HG03565 (cell line): ENCODE data around the gene PSMA1.
"Not testable (repeated sequence)": the region's sequence is repeated elsewhere in the genome, so short reads cannot be mapped to it uniquely, and the experiment has no call there.

Experiments used
- ATAC-seq: cut with Tn5 transposase; IDR thresholded peaks from one replicate; pipeline ENCODE4 v1.9.1; 2021; ENCODE audit warnings: mild to moderate bottlenecking, moderate library complexity; ENCODE audit not compliant: unreplicated experiment

The PSMA1 gene

DNA sequence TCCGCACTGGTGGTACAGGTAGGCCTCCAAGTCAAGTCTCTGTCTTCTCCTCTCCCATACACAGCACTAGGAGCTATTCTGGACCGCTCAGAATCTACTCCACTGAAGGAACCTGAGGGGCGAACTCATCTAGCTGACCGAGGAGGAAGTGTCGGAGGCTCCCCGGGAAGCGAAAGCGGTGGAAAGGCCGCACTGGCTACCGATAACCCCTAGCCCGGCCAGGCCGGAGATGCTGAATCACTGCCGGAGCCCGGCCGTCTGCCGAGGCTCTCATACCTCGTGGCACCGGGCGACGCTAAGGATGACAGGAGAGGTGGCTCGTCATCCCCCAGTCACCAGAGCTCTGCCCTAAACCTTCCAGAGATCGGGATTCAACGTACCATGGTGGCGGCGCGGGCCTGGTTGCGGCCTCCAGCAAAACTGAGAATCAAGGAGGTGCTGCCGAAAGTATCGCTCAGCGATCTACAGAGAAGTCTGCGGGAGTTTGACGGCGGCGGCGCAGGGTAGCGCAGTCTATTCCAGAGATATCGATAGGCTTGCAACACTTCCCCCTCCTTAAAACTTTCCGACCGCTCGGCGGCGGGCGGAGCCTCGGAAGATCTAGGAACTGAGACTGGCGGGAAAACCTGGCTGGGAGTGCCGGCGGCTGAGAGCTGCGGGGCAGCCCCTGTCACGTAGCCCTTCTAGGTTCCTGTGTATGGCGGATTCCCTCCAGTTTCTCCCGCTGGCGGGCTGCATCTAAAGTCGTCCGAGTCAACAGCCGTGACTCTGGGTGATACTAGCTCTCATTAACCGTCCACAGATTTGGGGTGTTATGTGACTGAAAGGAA is at the start of gene PSMA1:
TSS of gene PSMA1 (minus strand) at position 470 of the 830 bp plus-strand sequence. CDS start at position 383, 87 bp downstream.
- peak; percentile 91 for ATAC-seq

DNA sequence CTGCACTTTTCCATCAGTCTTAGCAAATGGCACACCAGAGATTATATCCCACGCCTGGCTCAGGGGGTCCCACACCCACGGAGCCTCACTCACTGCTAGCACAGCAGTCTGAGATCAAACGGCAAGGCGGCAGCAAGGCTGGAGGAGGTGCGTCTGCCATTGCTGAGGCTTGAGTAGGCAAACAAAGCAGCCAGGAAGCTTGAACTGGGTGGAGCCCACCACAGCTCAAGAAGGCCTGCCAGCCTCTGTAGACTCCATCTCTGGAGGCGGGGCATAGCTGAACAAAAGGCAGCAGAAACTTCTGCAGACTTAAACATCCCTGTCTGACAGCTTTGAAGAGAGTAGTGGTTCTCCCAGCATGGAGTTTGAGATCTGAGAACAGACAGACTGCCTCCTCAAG is 49.3 kb upstream of the PSMA1 start:
- not testable (repeated sequence) for ATAC-seq

DNA sequence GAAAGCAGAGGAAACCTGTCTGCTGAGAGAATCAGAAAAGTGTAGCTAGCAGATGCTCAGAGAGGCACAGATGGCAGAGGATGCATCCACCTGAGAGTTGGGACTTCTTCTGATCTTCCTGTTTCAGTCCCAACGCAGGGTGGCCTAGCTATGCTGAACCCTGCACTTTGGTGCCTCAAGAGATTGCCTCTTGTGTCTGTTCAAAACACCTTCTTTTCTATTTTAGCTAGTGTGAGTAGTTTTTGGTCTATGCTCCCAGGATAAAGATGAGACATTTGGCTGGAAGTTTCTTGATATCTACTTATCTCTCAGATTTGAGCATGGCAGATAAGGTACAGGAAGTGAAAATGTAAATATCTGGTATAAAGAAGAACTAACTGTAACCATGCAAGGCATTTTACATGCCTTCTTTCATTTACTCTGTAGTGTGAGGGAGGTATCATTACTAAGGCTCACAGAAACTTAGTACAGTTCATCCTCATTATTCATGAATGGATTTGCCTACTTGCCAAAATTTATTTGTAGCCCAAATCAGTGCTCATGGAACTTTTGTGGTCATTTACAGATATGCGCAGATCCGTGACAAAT is 47.0 kb upstream of the PSMA1 start:
- ATAC-seq, result no peak

DNA sequence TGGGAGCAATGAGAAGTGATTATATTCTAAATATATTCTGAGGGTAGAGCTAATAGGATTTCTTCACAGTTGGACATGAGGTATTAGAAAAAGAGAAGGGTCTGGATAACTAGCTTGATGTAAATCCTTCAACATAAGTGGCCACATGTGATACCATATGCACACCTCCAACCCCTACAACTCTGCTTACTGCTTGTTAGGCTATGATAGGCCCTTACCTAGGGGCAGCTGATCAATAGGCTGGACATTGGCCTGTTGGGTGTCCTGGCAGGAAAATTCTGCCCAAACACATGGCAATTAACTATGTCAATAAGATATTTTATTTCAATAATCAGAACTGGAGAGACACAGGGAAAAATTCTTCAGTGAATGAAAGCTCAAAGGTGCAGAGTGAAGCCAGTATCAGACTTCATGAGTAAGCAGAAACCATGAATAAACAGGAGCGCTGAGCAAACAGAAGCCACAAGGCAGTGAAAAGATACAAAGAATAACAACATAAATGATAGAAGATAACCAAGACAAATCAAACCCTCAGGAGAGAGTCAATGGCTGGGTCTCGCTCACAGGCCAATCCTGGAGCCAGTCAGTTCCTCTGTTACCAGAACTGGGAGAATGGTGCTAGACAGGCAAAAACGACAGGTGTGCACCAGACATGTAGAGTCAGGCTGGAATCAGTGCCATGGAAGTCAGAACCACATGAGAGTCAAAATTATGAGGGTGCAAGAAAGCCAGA is 46.3 kb upstream of the PSMA1 start:
- no peak for ATAC-seq

DNA sequence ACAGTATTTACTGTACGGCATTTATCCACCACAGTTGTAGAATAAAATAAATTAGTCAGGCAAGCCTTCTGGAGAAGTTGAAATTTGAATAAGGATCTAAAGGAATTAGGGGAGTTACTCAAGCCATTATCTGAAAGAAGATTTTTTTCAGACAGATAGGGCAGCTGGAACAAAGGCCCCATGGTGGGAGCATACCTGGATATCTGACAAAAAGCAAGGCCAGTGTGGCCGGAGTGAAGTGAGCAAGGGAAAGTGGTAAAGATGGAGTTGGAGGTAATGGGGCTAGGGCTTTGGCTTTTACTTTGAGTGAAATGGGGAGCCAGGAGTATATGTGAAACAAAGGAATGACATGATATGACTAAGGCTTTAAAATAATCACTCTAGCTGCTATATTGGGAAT is 45.7 kb upstream of the PSMA1 start:
- no peak for ATAC-seq

DNA sequence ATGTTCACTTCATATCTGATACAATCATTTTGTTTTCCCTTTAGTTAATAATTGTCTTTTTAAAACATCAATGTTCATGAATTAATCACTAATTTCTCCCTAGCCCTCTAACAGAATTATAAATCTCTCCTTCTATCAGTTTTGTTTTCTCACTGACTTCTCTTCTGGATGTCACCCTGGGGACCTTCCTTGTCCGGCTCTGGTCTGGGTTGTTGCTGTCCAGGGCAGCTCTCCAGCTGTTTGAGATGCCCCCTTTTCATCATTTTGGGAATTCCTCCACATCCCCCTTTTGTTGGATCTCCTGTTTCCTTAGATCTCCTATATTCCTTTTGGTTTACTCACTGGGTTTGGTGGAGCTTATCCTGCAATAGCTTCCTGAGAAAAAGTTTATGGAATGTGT is 35.6 kb upstream of the PSMA1 start:
- ATAC-seq, result no peak

DNA sequence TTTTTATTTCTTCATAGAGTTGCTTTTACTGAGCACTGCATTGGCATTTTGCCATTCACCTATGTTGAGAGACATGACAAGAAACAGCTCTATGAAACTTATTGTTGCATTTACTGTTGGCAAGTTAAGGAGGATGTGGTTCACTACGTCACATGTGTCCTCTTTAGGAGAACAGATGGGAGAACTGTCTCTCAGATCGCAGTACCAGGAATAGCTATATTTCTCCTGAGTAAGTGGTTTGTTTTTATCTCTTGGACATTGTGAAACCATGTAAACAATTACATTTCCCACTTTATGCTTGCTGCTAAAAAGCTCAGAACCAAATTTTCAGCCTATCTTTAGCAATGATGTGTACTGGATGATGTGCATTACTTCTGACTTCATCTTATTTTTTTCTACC is 34.8 kb upstream of the PSMA1 start:
- ATAC-seq, result peak; percentile 45

DNA sequence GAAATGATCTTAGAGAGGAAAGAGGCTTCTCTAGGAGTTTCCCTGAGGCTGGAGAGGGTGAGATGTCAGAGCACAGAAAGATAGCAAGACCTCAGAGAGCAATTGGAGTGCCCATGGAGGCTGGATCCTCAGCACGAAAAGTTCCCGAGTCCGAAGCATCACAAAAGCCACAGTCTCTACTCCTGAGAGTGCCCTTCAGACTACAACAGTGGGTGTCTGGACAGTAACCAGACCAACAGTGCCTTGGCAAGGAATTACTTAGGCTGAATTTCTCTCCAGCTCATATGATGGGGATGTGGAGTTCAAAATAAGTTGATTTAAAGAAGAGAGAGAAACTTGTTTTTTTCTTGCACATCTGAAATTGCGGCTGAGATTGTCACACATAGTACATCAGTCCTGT is 31.9 kb upstream of the PSMA1 start:
- ATAC-seq, result no peak

DNA sequence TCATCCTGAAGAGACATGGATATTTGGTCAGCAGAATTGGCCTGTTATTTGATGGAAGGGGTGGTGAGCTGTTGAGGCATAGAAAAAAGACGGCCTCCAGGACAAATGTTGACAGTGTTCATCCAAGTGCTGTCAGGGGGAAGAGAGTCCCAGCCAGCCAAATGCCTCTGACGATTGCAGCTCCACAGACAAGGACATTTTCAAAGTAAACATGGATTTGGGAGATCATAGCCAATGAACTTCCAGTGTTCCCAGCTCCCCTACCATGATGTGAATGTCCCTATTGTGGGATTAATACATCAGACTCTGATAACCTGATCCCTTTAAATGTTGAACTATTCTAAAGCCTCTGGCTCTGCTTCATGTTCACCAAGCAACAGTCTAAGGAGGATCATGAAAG is 31.2 kb upstream of the PSMA1 start:
- ATAC-seq, result no peak

DNA sequence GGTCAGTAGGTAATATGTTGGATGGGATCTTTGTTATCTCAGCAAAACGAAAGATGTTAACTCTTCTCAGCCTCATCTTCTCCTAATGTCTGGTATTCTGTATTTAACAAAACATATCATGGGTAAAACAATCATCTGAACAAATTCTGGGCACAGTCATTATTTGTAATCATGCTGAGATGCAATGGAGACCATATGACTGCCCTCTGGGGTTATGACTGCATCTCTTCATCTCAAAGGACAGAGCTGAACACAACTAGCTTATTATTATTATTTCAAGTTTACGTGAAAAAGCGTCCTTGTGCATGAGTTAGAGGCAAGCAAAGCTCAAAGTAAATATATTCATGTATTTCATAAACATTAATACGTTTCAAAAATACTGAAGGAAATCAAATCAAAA is 29.7 kb upstream of the PSMA1 start:
- no peak for ATAC-seq

DNA sequence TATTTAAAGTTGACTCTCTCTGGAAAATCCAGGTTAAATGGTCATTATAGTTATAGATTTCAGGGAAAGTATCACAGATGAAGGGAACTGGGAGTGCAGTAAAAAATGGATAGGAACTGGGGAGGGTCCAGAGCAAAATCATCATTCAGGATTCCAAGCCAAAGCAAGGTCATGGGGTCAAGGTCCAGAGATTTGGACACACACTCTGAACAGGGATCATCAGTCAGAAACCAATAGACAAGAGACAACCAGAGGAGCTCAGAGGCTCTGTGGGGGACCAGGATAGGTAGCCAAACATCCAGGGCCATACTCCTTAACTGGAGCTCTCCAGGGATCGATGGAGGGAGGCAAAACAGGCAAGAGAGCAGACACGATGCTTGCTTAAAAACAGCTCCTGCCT is 27.3 kb upstream of the PSMA1 start:
- ATAC-seq, result no peak

DNA sequence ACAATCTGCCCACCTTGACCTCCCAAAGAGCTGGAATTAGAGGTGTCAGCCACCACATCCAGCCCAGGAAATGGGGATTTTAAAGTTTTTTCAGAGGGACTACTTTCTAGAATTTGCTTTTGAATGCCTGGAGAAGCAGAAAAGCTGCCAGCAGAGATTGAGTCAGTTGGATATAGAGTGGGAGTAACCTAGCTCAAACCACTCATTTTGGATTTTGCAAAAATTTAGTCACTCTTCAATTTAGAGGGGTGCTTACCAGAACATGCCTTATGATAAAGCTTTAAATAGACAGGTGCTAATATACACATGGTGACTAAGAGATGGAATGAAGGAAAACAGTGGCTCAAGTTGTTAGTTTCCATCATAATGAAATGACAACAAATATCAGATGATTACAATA is 26.5 kb upstream of the PSMA1 start:
- ATAC-seq, result no peak

DNA sequence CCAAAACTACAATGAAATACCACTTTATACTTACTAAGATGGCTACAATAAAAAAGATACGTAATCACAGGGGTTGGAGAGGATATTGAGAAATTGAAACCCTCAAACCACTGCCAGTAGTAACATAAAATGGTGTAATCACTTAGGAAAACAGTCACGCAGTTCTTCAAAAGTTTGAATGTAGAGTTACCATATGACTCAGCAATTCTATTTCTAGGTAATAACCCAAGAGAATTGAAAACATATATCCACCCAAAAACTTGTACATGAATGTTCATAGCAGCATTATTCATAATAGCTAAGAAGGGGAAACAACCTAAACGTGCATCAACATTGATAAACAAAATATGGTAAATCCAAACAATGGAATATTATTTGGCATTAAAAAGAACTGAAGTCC is 24.4 kb upstream of the PSMA1 start:
- peak; percentile 85 for ATAC-seq

DNA sequence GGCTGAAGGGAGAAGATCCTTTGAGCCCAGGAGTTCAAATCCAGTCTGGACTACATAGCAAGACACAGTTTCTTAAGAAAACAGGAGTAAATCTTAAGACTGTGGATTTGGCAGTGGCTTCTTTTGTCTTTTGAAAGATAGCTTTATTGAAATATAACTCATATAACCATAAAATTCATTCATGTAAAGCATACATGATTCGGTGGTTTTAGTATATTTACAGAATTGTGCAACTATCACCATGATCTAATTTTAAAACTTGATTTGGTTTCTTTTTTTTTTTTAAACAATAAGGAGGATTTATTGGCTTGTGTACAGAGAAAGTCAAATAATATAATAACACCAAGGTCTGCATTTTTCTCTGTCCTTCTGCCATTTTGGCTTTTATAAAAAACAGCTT is 23.1 kb upstream of the PSMA1 start:
- no peak for ATAC-seq

DNA sequence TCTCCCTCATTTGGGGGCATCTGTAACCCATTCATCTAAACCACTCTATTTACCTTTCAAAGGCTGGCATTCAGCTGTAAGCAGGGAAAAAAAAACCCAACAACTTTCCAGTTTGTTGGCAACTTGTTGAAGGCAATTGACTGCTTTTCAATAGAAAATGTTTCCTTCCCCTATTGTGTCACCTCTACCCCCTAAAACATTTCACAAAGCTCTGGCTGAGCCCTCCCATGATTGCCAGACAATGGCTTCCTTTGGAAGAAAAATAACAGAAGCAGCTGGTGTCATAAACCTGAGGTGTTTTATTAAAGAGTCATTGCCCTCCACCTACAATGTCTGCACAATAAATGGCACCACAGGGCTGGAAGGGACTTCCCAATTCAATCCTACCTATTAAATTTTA is 22.1 kb upstream of the PSMA1 start:
- no peak for ATAC-seq

DNA sequence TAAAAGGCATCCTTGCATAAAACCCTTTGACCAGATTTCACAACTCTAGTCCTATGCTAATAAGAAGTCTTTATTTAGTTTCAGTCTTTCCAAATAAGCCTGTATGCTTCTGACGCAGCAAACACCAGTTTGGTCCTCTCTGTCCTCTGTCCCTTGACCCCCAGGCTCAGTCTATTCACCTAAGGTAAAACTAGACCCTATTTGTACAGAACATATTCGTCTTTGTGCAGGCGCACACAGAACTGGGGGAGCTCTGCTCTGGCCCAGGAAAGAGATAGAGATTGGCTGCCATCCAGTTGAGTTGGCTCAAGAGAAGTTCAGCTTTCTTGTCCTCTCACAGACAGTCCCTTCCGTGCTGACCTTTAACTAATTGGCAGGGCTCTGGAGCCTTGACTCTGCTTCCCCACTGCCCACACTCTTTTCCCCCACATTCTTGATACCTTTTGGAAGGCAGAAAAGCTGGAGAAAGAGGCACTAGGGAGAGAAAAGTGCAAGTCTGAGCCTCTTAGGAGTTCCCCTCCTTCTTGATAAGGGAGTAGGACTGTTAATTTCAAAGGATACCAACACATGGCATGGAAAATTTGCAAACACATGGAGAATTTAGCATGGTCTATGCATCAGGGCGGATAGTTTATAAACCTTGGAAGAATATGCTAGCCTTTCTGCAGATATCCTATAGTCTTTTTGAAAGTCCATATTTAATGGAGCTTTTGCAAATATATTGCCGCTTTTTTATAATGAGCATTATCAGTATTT is 21.2 kb upstream of the PSMA1 start:
- ATAC-seq, result no peak

DNA sequence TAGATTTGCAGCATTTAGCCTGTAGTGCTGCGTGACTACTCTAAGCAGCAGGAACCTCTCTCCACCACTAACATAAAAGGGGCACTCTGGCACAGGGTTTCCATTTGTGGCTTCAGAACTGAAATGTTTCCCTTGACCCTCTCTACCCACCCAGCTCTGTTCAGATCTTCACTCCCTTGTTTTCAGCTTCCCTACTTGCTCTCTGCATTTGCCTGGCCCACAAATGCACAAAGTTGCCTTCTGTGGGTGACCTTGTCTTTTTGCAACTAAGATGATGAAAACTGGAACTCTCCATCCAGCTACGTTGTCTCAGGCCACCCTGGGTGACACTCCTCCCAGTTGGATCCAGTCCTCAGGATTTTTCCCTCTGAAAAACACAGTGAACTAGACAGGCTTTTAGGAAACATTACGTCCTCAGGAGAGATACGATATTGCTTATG is 19.8 kb upstream of the PSMA1 start:
- no peak for ATAC-seq

DNA sequence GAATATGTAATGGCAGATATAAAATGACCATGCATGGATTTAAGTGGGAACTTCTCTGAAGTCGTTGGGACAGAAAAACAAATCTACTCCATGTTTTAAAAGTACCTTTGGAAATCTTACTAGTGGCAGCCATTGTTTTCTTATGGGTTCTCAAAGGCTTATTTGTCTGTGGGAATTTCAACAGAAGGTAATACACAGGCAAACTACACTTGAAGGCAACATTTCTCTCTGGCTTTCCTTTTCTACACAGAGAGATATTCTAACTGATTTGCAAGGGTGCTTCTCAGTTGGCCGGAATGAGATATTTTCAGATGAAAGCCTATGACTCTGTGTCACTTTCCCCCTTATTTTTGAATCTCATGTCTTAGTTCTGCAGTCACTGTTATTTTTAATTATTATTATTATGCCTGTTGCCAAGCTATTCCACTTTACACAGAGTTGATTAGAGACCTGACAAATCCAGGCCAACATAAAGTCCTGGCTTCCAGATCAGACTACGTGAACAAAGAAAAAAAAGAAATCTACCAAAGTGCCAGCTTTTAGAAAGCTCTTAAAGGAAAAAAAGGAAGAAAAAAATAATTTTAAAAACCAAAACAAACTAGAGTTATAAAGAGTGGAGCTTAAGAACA is 18.9 kb upstream of the PSMA1 start:
- ATAC-seq, result no peak

DNA sequence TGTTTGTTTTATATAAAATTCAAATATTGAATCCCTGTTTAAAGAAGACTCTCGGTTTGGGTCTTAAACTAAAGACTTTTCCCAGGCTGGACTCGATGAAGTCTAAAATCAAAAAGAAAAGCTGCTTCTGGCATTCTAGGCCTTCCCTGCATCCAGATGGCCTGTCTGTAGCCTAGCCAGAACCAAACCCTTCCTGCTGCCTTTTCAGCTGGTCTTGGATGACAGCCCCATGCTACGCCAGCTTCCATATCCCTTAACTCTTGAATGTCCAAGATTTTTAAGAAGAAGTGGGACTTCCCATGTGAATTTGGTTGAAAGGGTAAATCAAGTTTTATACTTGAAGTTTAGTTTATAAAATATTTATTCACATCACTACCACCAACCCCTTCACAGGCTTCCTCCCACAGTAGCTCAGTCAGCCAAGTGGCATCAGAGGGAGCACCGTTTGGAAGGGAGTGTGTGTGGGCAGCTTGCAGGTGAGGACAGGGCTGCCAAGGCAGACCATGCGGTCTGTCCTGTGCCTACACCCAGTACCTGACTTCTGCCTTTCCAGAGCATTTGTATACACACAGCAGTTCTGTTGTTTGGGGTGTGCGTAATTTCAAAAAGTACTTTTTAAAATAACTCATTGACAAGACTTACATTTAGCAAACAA is 18.2 kb upstream of the PSMA1 start:
- no peak for ATAC-seq

DNA sequence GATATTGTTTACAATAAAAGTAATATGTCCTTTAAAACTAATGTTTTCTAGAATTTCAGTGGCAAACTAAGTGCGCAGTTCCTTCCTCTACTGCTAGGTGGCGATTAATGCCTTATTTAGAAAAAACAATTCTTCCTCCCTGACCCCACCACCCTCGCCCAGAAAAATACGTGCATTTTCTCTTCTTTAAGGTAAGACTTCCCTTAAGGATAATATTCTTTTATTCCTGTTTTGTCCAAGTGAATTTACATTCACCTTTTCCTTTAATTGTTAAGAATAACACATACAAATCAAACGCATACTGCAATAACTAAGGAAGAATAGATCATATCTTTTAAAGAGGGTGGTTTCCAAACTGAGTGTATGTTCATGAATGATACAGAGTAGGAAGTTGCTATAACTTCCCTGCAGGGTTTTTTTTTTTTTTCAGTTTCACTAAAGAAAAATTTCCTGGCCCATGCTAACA is 17.0 kb upstream of the PSMA1 start:
- ATAC-seq, result peak; percentile 60
